NK-92 treated with Interleukin-12 subunit alpha and Interleukin-12 subunit beta, amount 100 ng/mL, for 24 hours (cell line): Measurements from ENCODE around the gene TSNAX.
"Not testable (repeated sequence)": the region's sequence is repeated elsewhere in the genome, so short reads cannot be mapped to it uniquely, and the experiment has no call there.

Experiments used
- DNase-seq: peaks from one replicate; lab custom pipeline; 2025; lab: John Stamatoyannopoulos, UW

The TSNAX gene

GRCh38 chr1:231528172-231529029 lies at the start of gene TSNAX:
Gene TSNAX (plus strand): TSS chr1:231528669. CDS start chr1:231528811, 142 bp downstream.
- DNase-seq, result peak; percentile 87

GRCh38 chr1:231478811-231479210 lies 49.7 kb upstream of the TSNAX start:
- no peak for DNase-seq

GRCh38 chr1:231480008-231480407 lies 48.5 kb upstream of the TSNAX start:
- no peak for DNase-seq

- DNase-seq, result no peak
Observed at GRCh38 chr1:231481289-231481688, 47.2 kb upstream of the TSNAX start.

- DNase-seq, result no peak
Observed at GRCh38 chr1:231485029-231485784, 43.3 kb upstream of the TSNAX start.

GRCh38 chr1:231487019-231487418 lies 41.5 kb upstream of the TSNAX start:
- DNase-seq, result peak; percentile 15

- DNase-seq, result no peak
Observed at GRCh38 chr1:231487910-231488309, 40.6 kb upstream of the TSNAX start.

GRCh38 chr1:231493421-231494185 lies 34.9 kb upstream of the TSNAX start:
- DNase-seq, result no peak

GRCh38 chr1:231494439-231495110 lies 33.9 kb upstream of the TSNAX start:
- no peak for DNase-seq

GRCh38 chr1:231497629-231498152 lies 30.8 kb upstream of the TSNAX start:
- no peak for DNase-seq

- DNase-seq, result no peak
Observed at GRCh38 chr1:231499148-231499763, 29.2 kb upstream of the TSNAX start.

- no peak for DNase-seq
Observed at GRCh38 chr1:231500666-231501065, 27.8 kb upstream of the TSNAX start.

- DNase-seq, result not testable (repeated sequence)
Observed at GRCh38 chr1:231503168-231503567, 25.3 kb upstream of the TSNAX start.

- no peak for DNase-seq
Observed at GRCh38 chr1:231507476-231508355, 20.8 kb upstream of the TSNAX start.

GRCh38 chr1:231508497-231508896 lies 20.0 kb upstream of the TSNAX start:
- no peak for DNase-seq

GRCh38 chr1:231508941-231509340 lies 19.5 kb upstream of the TSNAX start:
- DNase-seq, result no peak

GRCh38 chr1:231512147-231512698 lies 16.2 kb upstream of the TSNAX start:
- DNase-seq, result no peak

- DNase-seq, result no peak
Observed at GRCh38 chr1:231515748-231516147, 12.7 kb upstream of the TSNAX start.

GRCh38 chr1:231517076-231517475 lies 11.4 kb upstream of the TSNAX start:
- DNase-seq, result no peak
